GM12875 (cell line): Measurements from ENCODE around the gene HIVEP1.

ENCODE experiments used
- H3K4me3 ChIP-seq: one replicate; pipeline ENCODE4 v1.5.1; 2011; ENCODE audit warnings: low read depth, low read length, control low read depth
- CTCF ChIP-seq: IDR thresholded peaks from 2 replicates; pipeline ENCODE4 v1.5.1; 2011; ENCODE audit warnings: low read depth, mild to moderate bottlenecking, control low read depth, inconsistent platforms, low read length, moderate library complexity, borderline replicate concordance; ENCODE audit not compliant: insufficient read depth

The HIVEP1 gene

GRCh38 chr6:12083763-12084162 is 71.7 kb downstream of the HIVEP1 start:
- no peak overlapping the region for H3K4me3 ChIP-seq
- TF ChIP-seq CTCF: no peak

- no peak overlapping the region for H3K4me3 ChIP-seq
- TF ChIP-seq CTCF: no peak
Observed at GRCh38 chr6:12084681-12085080, 72.6 kb downstream of the HIVEP1 start.

- TF ChIP-seq CTCF: no peak
- H3K4me3 ChIP-seq: no peak overlapping the region
Observed at GRCh38 chr6:12088531-12088930, 76.4 kb downstream of the HIVEP1 start.

GRCh38 chr6:12090714-12091113 is 78.6 kb downstream of the HIVEP1 start:
- no peak overlapping the region for H3K4me3 ChIP-seq
- no peak for TF ChIP-seq CTCF

GRCh38 chr6:12092762-12093161 is 80.7 kb downstream of the HIVEP1 start:
- no peak for TF ChIP-seq CTCF

GRCh38 chr6:12094689-12095088 is 82.6 kb downstream of the HIVEP1 start:
- TF ChIP-seq CTCF: no peak
- no peak overlapping the region for H3K4me3 ChIP-seq

More at GRCh38 chr6:12092762-12093161, 80.7 kb downstream of the HIVEP1 start:
- H3K4me3 ChIP-seq: no peak overlapping the region

GRCh38 chr6:12096342-12096741 is 84.2 kb downstream of the HIVEP1 start:
- no peak for TF ChIP-seq CTCF
- H3K4me3 ChIP-seq: no peak overlapping the region
